GM18867 (cell line): ENCODE data around the gene SPATA2.

Experiments
- ATAC-seq: cut with Tn5 transposase; IDR thresholded peaks from one replicate; pipeline ENCODE4 v1.9.1; 2021; ENCODE audit warnings: mild to moderate bottlenecking, moderate library complexity; ENCODE audit not compliant: unreplicated experiment

Gene SPATA2

DNA sequence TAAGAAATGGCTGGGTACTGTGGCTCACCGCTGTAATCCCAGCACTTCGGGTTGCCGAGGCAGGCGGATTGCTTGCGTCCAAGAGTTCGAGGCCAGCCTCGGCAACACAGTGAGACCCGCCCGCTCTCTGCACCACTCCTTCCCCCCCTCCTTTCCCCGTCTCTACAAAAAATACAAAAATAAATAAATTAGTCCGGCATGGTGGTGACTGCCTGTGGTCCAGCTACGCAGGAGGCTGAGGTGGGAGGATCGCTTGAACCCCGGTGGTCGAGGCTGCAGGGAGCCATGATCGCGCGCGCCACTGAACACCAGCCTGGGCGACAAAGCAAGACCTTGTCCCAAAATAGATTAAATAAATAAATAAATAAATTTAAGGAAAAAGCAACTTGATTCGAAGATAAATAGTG is 20.4 kb upstream of the SPATA2 start:
- ATAC-seq = peak; percentile 15

DNA sequence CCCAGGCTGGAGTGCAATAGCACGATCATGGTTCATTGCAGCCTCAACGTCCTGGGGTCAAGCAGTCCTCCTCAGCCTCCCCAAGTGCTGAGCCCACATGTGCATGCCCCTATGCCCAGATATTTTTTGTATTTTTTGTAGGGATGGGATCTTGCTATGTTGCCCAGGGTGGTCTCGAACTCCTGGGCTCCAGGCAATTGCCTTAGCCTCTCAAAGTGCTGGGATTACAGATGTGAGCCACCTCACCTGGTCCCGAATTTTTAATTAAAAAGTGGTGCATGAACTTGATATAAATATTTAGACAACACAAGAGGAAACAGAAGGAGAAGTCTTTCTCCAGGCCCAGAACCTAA is 13.8 kb upstream of the SPATA2 start:
- ATAC-seq = no peak

DNA sequence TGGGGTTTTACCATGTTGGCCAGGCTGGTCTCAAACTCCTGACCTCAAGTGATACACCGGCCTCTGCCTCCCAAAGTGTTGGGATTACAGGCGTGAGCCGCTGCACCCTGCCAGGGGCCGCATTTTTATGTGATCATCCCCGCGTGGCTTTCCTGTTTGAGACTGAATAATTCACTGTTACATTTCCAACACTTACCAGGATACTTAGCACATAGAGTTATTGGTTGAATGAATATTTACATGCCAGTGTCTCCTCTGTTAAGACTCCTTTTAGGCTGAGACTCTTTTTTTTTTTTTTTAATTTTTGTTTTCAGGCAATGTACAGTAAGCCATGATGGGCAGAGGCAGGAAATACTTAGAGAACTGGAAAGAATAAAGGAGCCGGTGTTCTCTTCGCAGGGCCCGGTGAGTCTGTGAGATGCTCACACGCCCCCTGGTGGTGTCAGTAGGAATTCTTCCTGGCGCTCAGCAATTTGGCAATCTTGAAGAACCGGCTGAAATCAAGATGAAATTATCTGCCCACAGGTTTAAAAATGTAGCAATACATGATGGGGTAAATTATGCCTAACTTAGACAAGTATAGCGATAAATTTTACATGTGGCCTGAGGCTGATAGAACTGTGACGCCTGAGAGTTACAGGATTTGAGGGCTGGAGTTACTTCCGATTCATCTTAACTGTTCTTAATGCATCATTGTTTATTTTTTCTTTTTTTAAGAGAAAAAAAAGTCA is 13.2 kb upstream of the SPATA2 start:
- ATAC-seq = no peak

DNA sequence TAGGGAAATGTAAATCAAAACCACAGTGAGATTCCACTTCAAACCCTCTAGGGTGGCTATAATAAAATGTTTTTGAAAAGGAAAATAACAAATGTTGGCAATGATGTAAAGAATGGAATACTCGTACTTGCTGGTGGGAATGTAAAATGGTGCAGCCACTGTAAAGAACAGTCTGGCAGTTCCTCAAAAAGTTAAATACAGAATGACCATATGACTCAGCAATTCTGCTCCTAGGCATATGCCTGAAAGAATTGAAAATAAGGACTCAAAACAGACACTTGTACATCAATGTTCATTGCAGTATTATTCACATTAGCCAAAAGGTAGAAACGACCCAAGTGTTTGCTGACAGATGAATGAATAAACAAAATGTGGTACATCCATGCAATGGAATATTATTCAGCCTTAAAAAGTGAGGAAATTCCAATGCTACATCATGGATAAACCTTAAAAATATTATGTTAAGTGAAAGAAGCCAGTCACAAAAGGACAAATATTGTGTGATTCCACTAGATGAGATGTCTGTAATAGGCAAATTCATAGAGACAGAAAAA is 10.6 kb upstream of the SPATA2 start:
- ATAC-seq = no peak

DNA sequence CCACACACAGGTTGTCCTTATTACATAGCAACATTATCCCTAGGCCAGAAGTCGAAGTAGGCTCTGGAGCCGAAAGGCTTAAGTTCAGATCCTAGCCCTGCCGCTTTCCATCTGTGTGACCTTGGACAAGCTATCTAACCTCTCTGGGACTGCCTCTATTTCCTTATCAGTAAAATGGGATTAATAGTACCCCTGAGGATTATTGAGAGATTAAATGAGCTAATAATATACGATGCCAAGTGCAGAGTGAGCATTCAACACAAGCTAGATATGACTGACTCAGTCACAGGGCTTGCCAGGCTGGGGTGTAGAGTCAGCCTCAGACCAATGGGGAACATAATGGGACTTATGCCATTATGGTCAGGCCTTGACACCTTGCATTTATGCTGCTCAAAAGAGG is 8.9 kb upstream of the SPATA2 start:
- no peak for ATAC-seq

DNA sequence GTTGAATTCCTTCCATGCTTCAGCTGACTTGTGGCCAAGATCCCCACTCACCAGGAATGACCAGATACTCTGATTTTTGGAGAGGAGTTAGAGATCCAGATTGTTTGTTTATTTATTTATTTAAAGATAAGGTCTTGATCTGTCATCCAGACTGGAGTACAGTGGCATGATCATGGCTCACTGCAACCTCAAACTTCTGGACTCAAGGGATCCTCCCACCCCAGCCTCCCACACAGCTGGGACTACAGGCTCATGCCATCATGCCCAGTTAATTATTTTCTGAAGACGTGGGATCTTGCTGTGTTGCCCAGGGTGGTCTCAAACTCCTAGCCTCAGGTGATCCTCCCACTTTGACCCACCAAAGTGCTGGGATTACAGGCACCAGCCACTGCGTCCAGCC is 4.1 kb upstream of the SPATA2 start:
- no peak for ATAC-seq

DNA sequence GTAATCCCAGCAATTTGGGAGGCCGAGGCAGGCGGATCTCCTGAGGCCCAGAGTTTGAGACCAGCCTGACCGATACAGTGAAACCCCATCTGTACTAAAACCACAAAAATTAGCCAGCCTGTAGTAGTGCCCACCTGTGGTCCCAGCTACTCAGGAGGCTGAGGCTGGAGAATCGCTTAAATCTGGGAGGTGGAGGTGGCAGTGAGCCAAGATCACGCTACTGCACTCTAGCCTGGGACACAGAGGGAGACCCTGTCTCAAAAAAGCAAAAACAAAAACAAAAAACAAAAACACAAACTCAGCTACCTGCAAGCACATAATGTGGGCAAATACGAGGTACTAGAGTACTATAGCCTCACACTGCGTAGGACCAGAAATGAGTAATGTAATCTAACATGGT is 3.7 kb upstream of the SPATA2 start:
- ATAC-seq = no peak

DNA sequence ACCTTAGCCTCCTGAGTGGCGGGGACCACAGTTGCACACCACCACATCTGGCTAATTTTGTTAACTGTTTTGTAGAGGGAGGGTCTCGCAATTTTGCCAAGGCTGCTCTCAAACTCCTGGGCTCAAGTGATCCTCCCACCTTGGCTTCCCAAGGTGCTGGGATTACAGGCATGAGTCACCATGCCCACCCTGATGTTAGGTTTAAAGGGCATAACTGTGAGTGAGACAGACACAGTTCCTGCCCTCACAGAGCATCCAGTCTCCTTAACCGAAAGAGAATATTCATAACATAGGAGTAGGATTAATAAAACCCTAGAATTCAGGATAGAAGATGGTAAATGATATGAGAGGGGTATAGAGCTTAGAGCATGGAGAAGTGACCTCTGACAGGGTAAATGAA is 3.1 kb upstream of the SPATA2 start:
- no peak for ATAC-seq

DNA sequence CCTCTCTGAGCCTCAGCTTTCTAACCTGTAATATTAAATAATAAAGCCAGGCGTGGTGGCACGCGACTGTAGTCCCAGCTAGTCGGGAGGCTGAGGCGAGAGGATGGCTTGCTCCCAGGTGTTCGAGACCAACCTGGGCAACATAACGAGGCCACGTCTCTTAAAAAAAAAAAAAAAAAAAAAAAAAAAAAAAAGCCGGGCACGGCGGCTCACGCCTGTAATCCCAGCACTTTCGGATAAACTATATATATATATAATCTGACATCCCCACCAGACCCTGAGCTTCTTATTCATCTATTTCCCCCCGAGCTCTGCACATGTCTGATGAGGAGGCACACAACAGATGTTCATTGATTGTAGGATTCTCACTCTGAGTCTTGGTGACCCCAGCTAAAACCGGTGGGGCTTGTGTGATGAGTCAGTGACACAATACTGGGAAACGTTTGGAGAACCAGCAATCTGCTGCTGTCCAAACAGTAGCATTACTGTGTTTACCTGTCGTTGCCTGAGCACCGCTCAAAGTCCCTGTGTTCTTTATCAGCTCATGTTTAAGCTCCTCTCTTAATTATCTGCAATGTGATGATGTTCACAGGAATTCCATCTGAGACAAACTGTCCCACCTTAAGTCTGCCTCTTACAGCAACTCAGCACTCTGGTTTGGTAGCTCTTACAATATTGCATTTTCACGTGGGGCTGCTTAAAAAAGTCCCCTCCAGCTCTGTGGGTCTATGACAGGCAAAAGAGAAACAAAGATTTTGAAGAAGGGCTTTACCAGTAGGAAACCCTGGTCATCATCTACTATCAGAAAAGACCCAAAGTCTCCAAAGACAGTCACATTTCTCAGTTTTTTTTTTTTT is 1.0 kb upstream of the SPATA2 start:
- ATAC-seq = no peak

DNA sequence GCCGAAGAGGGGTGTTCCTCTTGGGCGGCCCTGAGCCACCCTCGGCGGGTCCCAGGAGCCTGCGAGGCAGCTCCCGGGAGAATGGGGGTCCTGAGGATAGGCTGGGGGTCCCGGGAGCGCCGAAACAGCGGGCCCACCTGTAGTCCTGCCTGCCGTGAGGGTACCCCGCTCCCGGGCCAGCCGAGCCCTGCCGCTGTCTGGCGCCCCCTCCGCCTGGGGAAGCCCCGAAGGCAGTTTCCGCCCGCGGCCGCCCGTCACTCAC is 280 bp downstream of the SPATA2 start:
- ATAC-seq = no peak

DNA sequence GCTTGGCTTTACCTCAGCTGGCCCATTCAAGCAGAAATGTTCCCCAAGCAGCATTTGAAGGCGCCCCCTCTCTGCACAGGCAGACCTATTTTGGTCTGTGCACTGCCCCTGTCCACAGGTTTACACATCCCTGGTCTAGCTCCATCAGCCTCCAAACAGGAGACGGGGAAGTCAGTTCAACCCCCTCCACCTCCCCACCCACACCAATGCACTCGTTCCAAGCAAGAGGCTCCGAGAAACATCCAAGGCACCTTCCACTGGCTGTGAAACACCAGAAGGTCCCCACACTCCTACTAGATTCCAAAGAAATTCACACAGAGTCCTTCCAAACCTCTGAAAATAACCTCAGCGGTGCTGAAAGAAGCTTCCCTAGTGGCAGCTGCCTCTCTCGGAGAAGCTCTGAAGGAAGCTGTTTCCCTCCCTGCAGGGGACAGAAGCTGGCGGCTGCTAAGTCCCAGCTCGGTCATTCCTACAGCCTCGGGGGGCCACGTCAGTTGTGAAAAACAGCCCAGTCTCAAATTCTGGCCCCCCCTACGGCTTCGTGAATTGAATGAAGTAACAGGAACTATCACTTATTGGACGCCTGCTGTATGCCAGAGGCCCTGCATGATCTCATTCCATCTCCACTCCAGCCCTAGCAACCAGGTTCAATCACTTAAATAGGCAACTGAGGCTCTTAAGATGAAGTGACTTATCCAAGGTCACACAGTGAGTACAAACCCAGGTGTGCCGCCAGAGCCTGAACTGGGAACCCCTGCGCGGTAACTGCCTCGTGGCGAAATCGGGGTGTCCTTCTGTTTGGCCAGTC is 815 bp downstream of the SPATA2 start:
- ATAC-seq = no peak

DNA sequence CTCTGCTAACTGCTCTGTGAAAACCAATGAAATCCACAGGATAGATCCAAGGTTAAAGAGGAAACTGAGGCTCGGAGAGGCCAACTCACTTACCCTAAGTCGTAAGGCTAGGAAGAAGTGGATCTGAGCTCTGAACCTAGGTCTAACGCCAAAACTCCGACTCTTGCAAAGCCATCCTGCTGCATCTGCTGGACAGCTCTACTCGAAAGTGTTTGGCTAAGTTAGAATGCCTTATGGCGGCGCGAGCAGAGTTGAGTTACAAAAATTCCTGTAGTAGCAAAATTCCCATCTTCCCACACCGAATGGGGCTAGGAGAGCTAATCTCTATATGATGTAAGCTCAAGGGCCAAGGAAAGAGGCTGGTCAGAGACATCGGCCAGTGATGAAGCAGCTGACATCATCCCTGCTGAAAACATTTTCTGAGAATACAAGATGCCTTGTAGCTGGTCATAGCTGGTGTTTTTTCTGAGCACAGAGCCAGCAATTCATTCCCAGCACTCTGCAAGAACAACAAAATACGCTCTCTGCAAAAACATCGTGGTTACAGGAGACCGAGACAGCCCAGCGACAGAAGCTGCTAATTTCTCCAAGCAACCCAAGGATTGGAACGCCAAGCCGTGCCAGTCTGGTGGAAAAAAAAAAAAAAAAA is 1.8 kb downstream of the SPATA2 start:
- ATAC-seq = no peak

DNA sequence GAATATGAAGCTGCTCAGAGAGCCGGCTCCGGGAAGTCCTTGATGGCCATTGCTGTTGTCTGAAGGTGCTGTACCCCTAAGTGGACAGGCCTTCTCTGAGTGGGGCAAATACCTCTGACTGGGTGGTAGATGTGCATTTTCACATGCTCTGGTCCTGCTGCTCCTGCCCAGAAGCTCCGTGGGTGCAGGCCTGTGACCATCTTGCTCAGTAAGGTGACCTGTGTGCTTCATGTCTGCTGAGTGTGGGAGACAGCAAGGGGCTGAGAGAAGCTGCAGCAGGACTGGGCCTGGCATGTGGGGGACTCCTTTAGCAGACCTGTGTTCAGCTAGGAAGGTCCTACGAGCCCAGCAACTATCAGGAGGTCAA is 5.0 kb downstream of the SPATA2 start:
- ATAC-seq = no peak

DNA sequence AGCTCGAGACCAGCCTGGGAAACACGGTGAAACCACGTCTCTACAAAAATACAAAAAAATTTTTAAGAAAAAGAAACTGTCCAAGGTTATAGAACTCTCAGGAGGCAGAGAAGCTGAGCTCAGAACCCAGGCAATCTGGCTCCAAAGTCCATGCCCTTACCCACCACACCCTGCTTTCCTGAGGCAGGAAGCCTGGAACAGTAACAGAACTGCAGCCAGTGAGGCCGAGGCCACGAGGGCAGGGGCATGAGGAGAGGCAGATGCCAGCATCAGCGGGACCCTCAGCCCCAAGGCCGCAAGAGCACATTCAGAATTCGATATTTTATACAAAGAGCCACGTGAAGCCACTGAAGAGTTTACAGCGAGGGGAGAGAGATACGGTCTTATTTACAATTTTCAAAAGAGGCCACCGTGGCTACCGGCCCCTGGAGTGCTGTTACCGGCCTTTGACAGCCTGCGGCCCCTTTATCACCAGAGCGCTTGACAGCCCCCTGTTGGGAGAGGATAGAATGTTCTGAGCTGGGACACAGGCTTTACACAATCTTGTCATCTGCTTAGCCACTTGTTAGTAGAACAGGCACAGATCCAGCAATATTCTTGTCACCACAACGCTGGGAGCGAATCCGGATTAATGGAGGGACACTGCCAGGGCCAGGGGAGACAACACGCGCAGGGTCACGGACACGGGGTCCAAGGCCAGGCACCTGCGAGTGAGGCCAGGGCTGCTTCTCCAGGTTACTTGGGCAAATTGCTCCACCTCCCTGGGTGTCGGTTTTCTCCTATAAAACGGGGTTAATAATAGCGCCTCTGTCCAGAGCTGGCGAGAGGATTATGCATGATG is 5.6 kb downstream of the SPATA2 start:
- no peak for ATAC-seq

DNA sequence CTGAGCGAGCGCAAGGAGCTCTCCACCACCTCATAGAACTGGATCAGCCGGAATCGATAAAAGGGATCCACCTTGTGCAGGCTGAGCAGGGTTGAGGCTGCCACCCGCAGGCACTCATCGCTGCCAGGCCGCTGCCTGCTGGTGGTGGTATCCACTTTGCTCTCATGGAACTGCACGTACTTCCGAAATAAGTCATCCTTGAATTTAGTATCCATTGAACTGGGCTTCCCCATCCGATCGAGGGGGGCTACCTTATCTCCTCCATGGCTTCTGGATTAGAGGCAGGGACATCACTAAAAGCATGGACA is 7.1 kb downstream of the SPATA2 start:
- ATAC-seq = no peak

DNA sequence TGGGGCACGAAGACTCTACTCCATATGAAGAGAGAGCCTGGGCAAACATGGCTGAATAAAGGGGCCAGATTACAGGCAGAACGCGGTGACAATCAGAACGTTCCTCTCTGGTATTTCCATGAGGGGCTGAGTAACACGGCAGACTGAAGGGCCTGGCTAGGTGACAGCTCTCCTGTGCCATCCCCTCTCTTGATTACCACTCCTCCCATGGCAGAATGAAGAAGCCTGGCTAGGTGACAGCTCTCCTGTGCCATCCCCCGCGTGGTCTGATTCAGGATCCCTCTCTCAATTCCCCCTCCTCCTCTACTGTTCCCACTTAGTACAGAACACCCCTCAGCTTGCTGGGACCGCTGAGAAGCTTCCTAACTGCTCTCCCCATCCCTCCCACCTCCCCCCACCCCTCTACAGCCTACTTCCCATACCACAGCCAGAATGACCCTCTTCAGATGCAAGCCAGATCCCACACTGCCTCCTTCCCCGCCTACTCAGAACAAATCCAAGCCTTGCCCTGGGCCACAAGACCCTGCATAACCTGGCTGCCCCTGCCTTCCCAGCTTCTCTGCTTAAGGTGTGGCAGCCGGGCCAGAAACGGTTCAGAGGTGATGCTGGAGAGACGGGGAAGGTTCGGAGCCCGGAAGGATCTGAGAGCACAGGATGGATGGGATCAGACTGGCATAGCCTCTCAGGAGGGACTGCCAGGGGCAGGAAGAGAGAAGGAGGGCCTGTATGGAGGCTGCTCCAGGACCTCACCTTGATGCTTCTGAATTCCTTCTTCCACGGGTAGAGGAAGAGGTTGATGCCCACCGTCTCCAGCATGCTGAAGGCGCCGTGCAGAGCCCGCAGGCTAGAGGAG is 7.7 kb downstream of the SPATA2 start:
- no peak for ATAC-seq

DNA sequence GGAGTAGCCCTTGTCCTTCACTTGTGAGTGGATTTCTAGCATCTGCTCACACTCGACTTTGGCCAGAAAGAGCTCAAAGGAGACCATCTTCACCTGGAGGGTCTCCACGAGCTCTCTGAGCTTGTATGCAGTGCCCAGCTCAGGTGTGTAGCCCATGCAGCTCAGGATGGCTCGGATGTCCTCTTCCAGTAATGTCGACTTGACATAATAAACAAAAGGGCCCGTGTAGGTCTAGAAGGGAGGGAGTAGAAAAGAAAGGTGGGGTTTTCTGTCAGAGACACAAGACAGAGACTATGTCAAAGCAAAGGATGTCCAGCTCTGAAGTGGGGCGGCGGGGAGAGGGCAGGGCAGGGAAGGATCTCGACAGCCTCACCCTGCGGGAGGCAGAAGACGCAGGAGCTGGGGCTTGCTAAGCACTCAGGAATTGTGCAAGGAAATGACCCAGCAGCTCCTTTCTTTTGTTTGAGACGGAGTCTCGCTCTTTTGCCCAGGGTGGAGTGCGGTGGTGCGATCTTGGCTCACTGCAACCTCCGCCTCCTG is 8.6 kb downstream of the SPATA2 start:
- no peak for ATAC-seq

DNA sequence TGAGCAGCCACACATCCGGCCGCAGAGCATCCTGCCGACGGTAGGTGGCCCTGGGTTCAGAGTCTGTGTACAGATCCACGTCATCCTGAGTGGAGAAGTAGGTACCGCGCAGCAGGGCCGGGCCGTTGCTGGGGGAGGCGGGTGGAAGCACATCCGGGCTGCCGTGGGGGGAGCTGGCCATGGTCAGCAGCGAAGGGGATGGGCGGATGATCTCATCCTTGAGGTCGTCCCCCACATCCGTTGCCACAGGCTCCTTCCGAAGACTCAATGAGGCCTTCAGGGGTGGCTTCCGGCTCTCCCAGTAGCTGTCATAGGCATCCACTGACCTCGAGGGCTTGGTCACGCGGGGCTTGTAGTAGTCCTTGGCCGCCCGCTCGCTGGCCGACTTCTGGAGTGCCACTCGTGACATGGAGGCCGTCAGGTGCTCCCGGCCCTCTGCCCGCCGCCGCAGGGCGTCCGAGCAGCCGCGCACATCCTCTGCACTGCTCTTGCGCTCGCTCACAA is 9.2 kb downstream of the SPATA2 start:
- no peak for ATAC-seq

DNA sequence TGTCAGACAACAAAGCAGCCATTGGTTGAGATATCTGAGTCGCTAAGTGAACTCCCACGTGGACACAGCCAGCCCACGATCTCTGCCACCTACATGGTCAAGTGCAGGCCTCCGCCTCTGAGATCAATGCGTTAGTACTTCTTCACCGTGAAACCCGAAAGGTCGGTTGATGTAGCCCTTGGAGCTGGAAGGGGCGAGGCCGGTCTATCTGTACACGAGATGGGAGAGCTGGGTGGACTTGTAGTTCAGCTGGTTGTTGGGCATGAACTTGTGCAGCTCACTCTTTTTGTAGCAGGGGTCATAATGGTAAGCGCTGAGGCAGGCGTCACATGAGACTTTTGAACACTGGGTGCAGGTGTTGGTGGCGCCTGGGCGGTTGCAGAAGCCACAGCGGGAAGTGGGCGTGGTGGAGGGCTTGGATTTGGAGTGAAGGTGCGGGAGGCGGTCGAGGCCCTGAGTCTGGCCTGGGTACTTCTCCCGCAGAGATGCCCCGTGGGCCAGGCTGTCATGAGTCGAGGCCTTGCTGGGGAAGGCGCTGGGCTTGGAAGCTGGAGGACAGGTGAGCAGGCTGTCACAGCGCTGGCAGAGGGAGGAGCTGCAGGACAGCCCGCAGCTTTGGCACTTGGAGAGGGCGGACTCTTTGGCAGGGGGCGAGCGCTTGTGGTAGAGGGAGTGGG is 9.8 kb downstream of the SPATA2 start:
- no peak for ATAC-seq
